NCI-H2029 (cell line): Measurements from ENCODE around the gene JPT2.

Source experiments
- DNase-seq: peaks from one replicate; lab custom pipeline; 2025; lab: John Stamatoyannopoulos, UW

The JPT2 gene, protein sequence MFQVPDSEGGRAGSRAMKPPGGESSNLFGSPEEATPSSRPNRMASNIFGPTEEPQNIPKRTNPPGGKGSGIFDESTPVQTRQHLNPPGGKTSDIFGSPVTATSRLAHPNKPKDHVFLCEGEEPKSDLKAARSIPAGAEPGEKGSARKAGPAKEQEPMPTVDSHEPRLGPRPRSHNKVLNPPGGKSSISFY

DNA sequence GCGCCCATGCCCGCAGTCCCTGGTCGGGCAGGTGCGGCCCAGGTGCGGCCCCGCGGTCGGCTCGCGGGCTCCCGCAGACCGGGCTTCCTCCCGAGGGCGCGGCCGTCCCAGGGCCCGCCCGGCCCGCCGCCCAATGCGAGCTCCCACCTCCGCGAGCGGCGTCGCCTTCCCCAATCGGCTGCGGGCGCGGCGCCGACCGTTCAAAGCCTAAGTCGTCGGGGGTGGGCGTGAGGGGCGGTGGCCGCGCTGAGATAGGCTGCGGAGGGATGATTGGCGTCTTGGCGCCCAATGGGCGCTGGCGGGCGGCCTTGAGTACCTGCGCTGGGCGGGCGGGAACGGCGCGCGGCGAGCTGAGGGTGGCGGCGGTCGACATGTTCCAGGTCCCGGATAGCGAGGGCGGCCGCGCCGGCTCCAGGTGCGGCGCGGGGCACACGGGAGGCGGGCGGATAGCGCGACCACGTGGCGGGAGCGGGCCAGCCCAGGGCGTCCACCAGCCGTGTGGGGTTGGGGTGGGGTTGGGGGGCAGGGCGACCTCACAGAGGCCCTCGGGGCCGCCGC is at the start of gene JPT2:
JPT2 (plus strand) TSS at position 338 of the 558 bp plus-strand sequence; CDS start at position 372, 34 bp downstream.
- peak; percentile 97 for DNase-seq

DNA sequence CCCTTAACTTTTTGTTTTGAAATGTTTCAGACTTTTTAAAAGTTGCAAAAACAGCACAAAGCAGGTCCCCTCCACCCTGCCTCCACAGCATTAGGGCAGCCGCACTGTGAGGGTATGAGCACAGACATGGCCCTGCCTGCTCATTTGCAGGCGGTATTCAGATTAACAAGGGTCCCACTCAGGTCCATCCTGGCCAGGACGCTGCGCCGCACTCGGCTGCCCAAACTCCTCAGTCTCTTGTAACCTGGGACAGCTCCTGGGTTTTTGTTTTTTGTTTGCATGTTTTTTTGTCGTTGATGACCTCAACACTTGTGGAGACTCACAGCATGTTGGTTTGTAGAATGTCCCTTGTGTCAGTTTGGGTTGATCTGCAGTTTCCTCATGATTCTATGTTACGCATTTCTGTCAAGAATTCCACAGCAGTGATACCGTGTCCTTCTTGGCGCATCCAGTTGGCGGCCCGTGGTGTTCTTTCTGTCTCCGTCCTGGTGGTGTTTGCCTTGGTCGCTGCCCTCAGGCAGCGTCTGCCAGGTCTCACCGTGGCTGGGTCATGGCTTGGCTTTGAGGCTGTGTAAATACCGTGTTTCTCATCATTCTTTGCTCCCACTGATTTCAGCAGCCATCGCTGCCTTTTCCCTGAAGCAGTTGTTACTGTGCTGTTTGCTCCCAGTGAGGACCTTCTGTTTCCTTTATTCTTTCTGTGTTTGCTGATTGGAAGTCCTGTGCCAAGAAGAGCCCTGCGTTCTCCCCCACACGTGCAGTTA is 47.4 kb upstream of the JPT2 start:
- no peak for DNase-seq

DNA sequence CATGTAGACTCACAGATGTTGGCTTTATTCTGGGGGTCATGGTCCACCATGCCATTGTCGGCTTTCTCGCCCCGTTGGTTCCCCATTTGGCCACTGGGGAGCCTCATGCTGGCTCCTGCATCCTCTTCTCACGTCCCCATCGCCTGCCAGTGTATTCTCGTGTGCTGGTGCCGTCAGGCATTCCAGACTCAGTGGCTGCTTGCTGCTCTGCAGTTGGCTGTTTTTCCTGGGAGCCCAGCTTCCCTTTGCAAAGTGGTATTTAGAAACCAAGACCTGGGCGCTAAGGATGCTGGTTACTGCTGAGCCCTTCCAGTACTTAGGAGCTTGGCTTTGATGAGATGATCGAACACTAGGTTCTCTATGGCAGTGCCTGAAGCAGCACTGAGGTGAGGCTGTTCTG is 46.8 kb upstream of the JPT2 start:
- no peak for DNase-seq

DNA sequence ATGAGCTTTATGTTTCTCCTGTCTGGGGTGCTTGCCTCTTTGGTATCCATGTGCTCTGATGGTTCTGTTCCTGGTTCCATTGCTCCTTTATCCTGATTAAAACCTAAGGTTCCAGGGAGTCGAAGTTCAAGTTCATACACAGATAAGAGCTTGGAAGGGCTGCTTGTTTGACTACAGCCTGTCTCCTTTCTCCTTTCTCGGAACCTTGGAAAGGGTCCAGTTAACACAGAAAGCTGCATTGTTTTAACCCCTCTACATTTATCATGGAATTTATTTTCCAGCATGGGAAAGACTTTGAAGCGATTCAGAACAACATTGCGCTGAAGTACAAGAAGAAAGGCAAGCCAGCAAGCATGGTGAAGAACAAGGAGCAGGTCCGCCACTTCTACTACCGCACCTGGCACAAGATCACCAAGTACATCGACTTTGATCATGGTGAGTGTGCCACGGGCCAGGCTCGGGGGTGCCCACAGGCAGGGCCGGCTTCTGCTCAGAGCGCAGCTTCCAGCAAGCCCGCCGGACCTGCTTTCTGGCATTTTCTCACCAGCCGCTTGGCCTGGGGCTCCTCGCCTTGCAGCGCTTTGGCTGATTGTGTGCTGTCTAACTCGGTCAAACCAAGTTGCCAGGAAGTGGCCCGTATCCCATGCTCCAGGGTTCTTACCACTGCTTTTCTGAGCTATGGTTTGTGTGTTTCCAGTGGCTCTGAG is 46.0 kb upstream of the JPT2 start:
- DNase-seq, result no peak

DNA sequence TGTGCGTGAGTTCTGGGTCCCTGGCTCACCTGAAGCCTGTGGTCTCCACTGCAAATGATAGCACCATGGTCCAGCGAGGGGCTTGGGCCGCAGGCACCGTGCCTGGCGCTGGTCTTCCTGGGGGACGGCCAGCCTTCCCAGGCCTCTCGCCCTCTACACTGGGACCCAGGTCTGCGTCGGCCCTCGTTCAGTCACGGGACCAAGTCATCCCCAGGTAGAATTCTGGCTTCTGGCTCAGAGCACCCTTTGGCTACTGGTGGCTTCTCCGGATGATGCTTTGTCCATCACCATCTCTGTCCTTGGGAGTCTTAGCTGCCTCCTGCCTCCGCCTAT is 45.5 kb upstream of the JPT2 start:
- no peak for DNase-seq

DNA sequence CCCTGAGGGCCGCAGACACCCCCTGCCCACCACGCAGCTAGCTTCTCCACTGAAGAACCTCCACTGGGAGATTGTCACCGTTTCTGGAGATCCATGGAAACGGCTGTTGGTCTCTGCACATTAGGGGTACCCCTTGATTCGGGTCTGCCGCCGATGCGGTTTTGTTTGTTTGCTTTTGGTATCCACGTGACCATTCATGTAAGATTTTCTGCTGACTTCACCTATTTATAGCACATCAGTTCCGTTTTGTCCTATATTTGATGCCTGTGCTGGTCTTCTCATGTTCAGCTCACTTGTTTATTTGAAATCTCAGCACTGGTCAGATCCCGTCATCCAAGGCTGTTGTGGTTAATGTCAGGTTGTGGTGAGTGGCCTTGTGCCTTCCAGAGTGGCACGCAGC is 44.8 kb upstream of the JPT2 start:
- no peak for DNase-seq

DNA sequence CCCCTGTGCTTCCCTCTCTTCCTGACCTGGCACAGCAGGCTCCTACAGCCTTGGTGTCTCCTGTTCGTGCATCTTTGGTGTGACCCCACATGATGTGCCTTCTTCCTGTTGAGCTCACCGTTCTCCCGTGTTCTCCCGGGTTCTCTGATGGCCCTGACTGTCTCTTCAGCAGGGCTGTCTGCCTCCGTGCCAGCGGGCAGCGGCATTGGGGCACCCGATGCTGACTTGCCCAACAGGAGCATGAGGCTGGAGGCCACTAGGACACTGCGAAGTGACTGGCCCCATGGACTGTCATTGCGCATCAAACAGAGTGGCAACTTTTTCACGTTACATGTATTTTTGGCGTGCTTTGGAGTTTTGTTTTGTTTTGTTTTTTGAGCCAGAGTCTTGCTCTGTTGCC is 43.5 kb upstream of the JPT2 start:
- DNase-seq, result no peak

DNA sequence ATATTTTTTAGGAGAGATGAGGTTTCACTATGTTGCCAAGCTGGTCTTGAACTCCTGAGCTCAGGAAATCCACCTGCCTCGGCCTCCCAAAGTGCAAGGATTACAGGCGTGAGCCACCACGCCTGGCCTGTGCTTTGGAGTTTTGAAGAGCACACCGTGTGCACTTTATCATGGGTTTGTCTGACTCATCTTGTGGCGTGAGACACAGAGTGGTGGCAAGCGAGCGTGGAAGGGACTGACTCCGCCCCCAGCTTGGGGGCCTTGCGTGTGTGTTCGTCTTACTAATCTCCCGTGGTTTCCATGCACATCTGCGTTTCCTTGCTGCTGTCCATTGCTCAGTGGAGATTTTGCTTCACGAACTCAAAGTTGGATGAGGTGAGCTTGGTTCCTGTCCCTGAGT is 43.0 kb upstream of the JPT2 start:
- DNase-seq, result no peak

DNA sequence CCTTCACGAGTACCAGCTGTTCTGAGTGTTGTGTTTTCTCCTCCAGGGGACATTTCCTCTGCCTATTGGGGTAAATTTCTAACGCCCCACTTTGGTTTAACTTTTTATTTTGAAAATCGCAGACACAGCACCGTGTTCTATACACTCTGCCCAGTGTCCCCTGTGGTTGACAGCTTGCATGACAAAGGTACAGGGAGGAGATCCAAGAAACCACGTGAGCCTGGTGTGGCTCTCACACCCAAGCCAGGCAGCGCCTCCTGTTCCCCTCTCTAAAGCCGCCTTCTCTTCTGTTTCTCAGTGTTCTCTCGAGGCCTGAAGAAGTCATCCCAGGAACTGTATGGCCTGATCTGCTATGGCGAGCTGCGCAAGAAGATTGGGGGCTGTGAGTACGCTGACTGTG is 40.6 kb upstream of the JPT2 start:
- no peak for DNase-seq

DNA sequence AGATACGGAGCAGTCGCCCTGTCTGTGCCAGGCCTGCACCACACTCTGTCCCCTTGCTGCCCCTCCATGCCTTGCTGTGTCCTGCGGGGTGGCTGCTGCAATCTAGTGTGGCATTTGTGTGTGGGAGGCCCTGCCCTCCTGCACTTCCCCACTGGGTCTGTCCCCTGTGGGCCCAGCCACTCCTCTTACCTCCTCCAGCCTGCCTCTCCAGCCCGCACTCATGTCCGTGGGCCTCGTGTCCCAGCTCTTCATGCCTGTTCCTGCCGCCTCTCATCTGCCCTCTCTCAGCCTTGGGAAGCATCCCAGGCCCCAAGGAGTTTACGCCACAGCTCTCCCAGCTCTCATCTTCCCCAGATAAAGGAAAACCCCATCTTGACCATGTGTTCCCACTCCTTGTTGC is 39.3 kb upstream of the JPT2 start:
- DNase-seq, result no peak

DNA sequence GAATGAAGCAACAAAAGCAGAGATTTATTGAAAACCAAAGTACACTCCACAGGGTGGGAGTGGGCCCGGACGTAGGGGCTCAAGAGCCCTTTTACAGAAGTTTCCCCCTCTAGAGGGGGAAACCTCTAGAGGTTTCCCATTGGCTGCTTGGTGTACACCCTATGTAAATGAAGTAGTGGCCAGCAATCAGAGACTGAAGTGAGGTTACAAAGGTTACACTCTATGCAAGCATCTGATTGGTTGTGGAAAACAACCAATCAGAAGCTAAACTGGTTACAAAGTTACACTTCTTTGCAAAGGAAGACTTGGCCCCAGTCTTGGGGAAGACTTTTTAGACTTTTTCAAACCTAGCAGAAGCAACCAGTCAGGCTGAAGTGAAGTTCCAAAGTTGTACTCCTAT is 38.8 kb upstream of the JPT2 start:
- no peak for DNase-seq

DNA sequence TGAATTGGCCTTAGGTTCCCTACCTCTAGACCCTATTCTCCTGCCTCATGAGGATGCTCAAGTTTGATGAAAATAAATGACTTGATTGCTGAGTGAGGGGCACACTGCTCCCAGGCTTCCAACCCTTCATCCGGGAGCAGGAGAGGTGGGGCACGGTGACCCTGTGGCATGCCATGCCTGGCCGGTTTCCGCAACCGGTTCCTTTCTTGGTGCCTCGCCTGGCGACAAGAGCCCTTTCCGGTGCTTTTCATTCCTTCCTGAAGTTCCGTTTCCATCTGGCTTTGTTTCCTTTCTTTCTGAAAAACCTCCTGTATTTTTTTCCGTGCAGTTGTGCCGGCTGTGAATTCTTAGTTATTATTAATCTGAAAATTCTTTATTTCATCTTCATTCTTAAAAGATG is 38.2 kb upstream of the JPT2 start:
- DNase-seq, result no peak

DNA sequence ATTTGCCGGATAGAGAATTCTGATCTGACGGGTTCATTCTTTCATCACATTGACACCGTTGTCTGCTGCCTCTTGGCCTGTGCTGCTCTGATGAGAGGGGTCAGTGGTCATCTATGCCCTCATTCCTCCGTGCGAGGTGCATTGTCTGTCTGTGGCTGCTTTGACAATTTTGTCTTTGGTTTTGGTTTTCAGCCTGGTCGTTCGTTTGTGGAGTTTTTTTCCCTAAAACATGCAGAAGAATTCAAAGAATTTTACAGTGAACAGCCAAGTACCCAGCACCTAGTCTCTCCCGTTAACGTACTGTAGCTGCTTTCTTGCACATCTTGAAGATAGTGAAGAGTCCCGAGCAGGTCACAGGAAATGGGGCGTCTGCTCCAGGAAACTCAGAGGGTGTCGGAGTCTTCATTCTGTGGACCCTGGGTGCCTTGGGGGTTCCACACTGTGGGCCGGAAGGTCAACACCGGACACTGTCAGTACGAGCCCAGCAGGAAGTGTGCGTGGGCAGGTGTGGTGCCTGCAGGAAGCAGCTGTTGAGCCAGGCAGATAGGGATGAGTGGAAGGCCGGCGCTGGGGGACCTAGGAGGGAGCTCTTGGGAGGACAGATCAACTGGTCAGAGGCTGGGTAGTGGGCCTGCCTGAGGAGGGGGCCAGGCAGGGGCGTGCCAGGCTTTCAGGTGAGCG is 37.7 kb upstream of the JPT2 start:
- no peak for DNase-seq

DNA sequence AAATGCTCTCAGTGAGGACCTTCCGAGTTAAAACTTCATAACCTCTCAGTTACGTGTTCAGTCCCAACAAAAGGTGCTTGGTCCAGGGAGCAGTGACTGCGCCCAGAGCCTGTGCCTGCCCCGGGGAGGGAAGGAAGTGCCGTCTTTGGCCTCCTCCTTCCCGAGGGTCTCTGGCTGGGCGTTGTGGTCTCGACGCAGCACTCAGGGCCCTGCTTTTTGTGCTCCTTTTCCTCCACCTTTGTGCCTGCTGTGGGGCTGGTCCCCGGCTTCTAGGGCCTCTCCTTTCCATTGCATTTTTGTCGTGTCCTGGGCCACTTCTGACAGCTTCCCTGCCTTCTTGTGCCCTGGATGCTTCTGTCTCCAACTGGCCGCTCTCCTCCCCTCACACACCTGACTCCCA is 36.8 kb upstream of the JPT2 start:
- DNase-seq, result no peak

DNA sequence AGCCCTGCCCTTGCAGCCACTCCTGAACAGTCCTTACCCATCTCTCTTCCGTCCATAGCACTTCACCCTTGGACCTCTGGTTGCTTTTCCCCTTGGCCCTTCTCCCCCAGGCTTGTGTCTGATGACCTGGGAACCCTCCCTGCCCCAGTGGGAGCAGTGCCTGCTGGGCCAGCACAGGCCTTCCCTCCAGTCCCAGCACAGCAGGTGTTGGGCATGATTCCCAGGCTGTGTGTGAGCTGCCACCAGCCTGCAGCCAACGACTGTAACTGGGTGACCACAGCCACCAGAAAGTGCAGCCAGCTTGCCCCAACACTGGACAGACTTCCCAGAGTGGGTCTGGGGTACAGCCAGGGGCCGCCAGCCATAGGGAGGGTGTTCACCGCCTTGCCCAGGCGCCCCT is 35.9 kb upstream of the JPT2 start:
- no peak for DNase-seq

DNA sequence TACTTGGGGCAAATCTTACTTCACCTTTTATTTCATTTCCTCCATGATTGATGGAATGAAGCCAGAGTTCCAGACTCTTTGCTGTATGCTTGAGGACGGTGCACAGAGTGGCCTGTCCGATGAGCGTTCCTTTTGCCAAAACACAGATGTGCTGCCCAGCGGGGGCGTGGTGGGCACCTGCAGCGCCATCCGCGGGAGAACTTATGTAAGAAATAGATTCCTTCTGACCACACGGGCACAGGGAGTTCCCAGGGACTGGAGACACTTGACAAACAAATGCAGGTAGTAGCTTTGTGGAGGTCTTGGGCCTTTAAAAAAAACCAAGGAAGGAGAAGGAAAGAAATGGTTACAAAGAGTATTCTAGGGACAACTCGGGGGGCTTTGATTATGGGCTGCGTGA is 35.3 kb upstream of the JPT2 start:
- DNase-seq, result no peak

DNA sequence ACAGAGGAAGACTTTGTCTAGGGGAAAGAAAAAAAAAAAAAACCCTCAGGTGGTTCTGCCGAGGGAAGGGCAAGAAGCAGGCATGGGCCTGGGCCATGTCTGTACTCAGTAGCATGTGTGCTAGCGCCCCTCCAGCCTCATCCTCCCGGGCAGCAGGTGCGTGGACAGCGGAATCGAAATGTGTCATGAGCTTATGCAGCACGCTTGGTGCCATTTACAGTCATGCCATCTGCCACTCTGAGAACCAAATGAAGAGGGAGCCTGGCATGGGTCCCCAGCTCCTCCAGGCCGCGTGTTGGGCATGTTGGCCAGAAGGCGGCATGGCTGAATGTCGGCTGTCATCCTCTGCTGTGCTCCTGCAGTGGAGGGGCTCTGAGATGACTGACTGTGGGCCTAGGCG is 34.6 kb upstream of the JPT2 start:
- DNase-seq, result no peak

DNA sequence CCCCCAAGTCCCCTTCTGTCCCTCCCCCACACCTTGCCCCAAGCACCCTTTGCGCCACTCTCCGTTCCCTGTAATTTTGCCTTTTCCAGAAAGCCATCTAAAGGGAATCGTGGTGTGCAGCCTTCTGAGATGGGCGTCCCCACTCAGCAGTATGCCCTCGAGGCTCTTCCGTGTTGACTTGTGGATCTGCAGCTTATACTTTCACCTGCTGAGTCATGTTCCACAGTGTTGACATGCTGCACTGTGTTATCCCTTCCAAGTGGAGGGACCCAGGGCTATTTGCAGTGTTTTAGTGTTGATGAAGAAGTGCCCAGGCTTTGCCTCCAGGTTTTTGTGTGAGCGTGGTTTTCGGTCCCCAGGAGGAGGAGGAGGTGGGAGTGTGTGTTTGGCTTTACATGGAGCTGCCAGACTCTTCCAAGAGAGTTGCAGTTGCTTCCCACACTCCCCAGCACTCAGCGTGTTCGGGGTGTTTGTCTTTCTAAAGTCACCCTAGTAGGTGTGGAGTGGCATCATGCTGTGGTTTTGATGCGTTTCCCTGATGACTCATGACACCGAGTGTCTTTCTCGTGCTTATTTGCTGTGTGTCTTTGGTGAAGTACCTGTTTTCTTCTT is 32.1 kb upstream of the JPT2 start:
- no peak for DNase-seq

DNA sequence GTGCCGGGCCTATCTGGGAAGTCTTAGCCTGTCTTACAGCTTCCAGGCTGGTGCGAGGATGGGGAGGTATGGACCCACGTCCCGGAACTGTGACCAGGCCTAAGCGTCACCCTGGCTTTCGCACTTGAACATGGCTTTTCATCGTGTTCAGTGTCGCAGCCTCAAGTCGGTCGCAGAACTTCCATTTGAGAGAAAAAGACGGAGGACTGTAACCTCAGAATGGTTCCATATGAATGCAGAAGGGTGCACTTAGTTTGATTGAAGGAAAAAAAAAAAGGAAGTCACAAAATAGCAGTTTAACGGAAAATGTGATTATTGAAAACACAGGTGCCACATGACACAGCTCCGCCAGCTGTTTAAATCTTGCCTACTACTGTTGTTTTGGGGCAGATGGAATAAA is 30.2 kb upstream of the JPT2 start:
- no peak for DNase-seq

DNA sequence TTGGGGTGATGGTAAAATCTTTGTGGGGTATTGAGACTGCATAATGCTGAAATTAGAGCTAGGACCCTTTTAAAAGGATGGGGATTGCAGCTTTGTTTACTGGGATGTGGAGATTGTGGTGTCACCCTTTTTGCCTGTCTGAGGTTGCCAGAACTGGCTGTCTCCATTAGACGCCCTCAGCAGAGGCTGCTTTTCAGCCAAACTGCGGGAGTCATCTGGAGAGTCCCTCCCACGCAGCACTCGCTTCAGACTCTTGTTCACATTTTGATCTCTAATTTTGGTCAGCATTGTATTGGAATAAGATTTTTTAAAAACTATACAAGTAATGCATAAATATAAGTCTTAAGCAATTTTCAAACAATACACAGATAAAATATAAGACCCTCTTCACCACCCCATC is 27.9 kb upstream of the JPT2 start:
- no peak for DNase-seq

DNA sequence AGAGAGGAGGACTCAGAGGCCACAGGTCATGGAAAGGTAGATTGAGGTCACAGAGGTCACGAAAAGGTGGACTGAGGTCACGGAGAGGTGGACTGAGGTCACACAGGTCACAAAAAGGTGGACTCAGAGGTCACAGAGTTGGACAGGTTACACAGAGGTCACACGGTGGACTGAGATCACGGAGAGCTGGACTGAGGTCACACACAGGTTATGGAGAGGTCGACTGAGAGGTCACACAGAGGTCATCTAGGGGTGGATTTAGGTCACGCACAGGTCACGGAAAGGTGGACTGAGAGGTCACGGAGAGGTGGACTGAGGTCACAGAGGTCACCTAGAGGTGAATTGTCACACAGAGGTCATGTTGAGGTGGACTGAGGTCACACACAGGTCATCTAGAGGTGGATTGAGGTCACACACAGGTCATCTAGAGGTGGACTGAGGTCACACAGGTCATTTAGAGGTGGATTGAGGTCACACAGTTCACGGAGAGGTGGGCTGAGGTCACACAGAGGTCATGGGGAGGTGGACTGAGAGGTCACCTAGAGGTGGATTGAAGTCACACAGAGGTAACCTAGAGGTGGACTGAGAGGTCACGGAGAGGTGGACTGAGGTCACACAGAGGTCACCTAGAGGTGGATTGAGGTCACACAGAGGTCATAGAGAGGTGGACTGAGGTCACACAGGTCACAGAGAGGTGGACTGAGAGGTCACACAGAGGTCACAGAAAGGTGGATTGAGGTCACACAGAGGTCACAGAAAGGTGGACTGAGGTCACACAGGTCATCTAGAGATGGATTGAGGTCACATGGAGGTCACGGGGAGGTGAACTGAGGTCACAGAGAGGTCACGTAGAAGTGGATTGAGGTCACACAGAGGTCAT is 26.7 kb upstream of the JPT2 start:
- DNase-seq, result no peak
